HL-60 (cell line): ENCODE measurements around the gene CHMP4B.

ENCODE experiments used
- DNase-seq, 2 experiments: peaks; one replicate each; pipeline ENCODE4 v3.0.0-alpha.2; 2010 to 2020; ENCODE audit warnings: low read depth in 1 of 2, low spot score in 1 of 2
- H3K27ac ChIP-seq: fragments of 250-450 bp; sonication (Bioruptor Pico); replicated peaks from 2 replicates; pipeline ENCODE4 v1.5.1; 2020; ENCODE audit warnings: mild to moderate bottlenecking, moderate library complexity
- H3K27me3 ChIP-seq: fragments of 250-450 bp; sonication (Bioruptor Pico); 2 replicates; pipeline ENCODE4 v1.5.1; 2021; ENCODE audit warnings: mild to moderate bottlenecking, moderate library complexity; ENCODE audit not compliant: insufficient read depth, poor library complexity, severe bottlenecking
- H3K4me3 ChIP-seq: replicated peaks from 2 replicates; pipeline ENCODE4 v1.5.1; 2011; ENCODE audit warnings: mild to moderate bottlenecking, control low read depth, low read length; ENCODE audit not compliant: insufficient read depth
- CTCF ChIP-seq: IDR thresholded peaks from one replicate; pipeline ENCODE4 v1.5.1; 2011; ENCODE audit warnings: low read length, control low read depth, inconsistent platforms; ENCODE audit not compliant: insufficient read depth
- GABPA ChIP-seq: IDR thresholded peaks from 2 replicates; pipeline ENCODE4 v1.6.1; 2012; ENCODE audit warnings: low read depth
- POLR2AphosphoS5 ChIP-seq: IDR thresholded peaks from 2 replicates; pipeline ENCODE4 v1.6.1; 2012; ENCODE audit warnings: low read depth
- REST ChIP-seq: IDR thresholded peaks from 2 replicates; pipeline ENCODE4 v1.6.1; 2012; ENCODE audit warnings: low read depth; ENCODE audit not compliant: insufficient replicate concordance
- SPI1 ChIP-seq: IDR thresholded peaks from 2 replicates; pipeline ENCODE4 v1.6.1; 2012; ENCODE audit warnings: low read depth, mild to moderate bottlenecking, borderline replicate concordance

CHMP4B gene

GRCh38 chr20:33880396-33880795 lies 69.2 kb downstream of the CHMP4B start:
- TF ChIP-seq GABPA (no peak), CTCF (no peak), SPI1 (no peak), REST (no peak), POLR2AphosphoS5 (no peak)
- DNase-seq: no peak
- Histone ChIP-seq H3K27ac (no peak overlapping the region), H3K27me3 (no peaks in the 10 kb centered on the region), H3K4me3 (no peak overlapping the region)

- H3K4me3 ChIP-seq: no peak overlapping the region
- H3K27me3 ChIP-seq: no peaks in the 10 kb centered on the region
- TF ChIP-seq SPI1: no peak
- TF ChIP-seq GABPA: no peak
- TF ChIP-seq REST: no peak
- TF ChIP-seq CTCF: no peak
- TF ChIP-seq POLR2AphosphoS5: no peak
- no peak overlapping the region for H3K27ac ChIP-seq
- DNase-seq: no peak
Observed at GRCh38 chr20:33881989-33882388, 70.8 kb downstream of the CHMP4B start.

GRCh38 chr20:33882481-33882880 lies 71.3 kb downstream of the CHMP4B start:
- TF ChIP-seq REST (no peak), SPI1 (no peak), GABPA (no peak), CTCF (no peak), POLR2AphosphoS5 (no peak)
- no peak overlapping the region for H3K27ac ChIP-seq
- no peak overlapping the region for H3K4me3 ChIP-seq
- DNase-seq: no peak
- no peaks in the 10 kb centered on the region for H3K27me3 ChIP-seq
